IMR-90 (cell line): Measurements from ENCODE around the gene ZNF512. TPM values are rescaled to one million over a fixed set of nuclear protein-coding genes. Genes with fewer than 3 reads are reported as not detected.

Experiments used
- ATAC-seq: fragments of 200-7000 bp; cut with Tn5 transposase; 2 replicates; pipeline ENCODE4 v1.9.1; 2020; ENCODE audit warnings: low read depth, mild to moderate bottlenecking, moderate library complexity
- BruUV-seq: library from RNA; stranded (reverse); fragments of 400-500 nt; replicated peaks from 2 replicates; lab custom pipeline; 2021; lab: Mats Ljungman, UMichigan
- CTCF ChIA-PET: fragments of 300-600 bp; formaldehyde crosslinking; extraction: SDS; loops from one replicate; lab custom pipeline; 2021; ENCODE audit warnings: antibody characterized with exemption; lab: Yijun Ruan, JAX
- POLR2A ChIA-PET: fragments of 300-600 bp; sonication (Branson Sonifier 250); formaldehyde crosslinking; loops from one replicate; lab custom pipeline; 2022; ENCODE audit warnings: antibody characterized with exemption; ENCODE audit not compliant: unreplicated experiment; lab: Charles Lee
- DNase-seq: peaks from one replicate; pipeline ENCODE4 v3.0.0; 2013
- H2AFZ ChIP-seq: replicated peaks from 2 replicates; pipeline ENCODE3; 2013; ENCODE audit warnings: low read length, mild to moderate bottlenecking; ENCODE audit not compliant: poor library complexity
- H2AK5ac ChIP-seq: 2 replicates; pipeline ENCODE4 v1.6.1; 2013; ENCODE audit warnings: low read depth, low read length, inconsistent platforms
- H2AK9ac ChIP-seq: replicated peaks from 2 replicates; pipeline ENCODE3; 2013; ENCODE audit warnings: mild to moderate bottlenecking, low read depth, low read length, moderate library complexity; ENCODE audit not compliant: poor library complexity
- H2BK120ac ChIP-seq: 2 replicates; pipeline ENCODE4 v1.6.1; 2013; ENCODE audit warnings: low read depth, low read length, inconsistent platforms
- H2BK15ac ChIP-seq: 3 replicates; pipeline ENCODE4 v1.6.1; 2013; ENCODE audit warnings: low read depth, low read length, inconsistent platforms
- H2BK20ac ChIP-seq: 2 replicates; pipeline ENCODE4 v1.6.1; 2013; ENCODE audit warnings: low read depth, mild to moderate bottlenecking, inconsistent platforms, low read length, moderate library complexity
- H2BK5ac ChIP-seq: 2 replicates; pipeline ENCODE4 v1.6.1; 2013; ENCODE audit warnings: mild to moderate bottlenecking, low read depth, low read length, inconsistent platforms; ENCODE audit not compliant: poor library complexity, severe bottlenecking
- H3K14ac ChIP-seq: replicated peaks from 2 replicates; pipeline ENCODE4 v1.6.1; 2013; ENCODE audit warnings: low read depth, low read length, inconsistent platforms
- H3K18ac ChIP-seq: 2 replicates; pipeline ENCODE4 v1.6.1; 2013; ENCODE audit warnings: low read depth, low read length, control low read depth
- H3K23ac ChIP-seq: 2 replicates; pipeline ENCODE4 v1.6.1; 2013; ENCODE audit warnings: low read depth, low read length, inconsistent platforms
- H3K27ac ChIP-seq: 2 replicates; pipeline ENCODE4 v1.5.1; 2013; ENCODE audit warnings: mild to moderate bottlenecking, control low read depth, low read length; ENCODE audit not compliant: insufficient read depth
- H3K27me3 ChIP-seq: 2 replicates; pipeline ENCODE4 v1.6.1; 2013; ENCODE audit warnings: low read length; ENCODE audit not compliant: control insufficient read depth, insufficient read depth
- H3K36me3 ChIP-seq: 2 replicates; pipeline ENCODE4 v1.6.1; 2013; ENCODE audit warnings: low read length, mixed read lengths; ENCODE audit not compliant: control insufficient read depth, insufficient read depth
- H3K4ac ChIP-seq: 2 replicates; pipeline ENCODE4 v1.6.1; 2013; ENCODE audit warnings: low read depth, low read length, inconsistent platforms
- H3K4me1 ChIP-seq: 2 replicates; pipeline ENCODE4 v1.6.1; 2013; ENCODE audit warnings: low read length, mixed read lengths; ENCODE audit not compliant: control insufficient read depth, insufficient read depth
- H3K4me2 ChIP-seq: 2 replicates; pipeline ENCODE4 v1.6.1; 2013; ENCODE audit warnings: low read depth, mild to moderate bottlenecking, control low read depth, low read length, moderate library complexity
- H3K4me3 ChIP-seq: 2 replicates; pipeline ENCODE4 v1.5.1; 2013; ENCODE audit warnings: low read depth, mild to moderate bottlenecking, control low read depth, low read length, moderate library complexity; ENCODE audit not compliant: insufficient read depth
- H3K56ac ChIP-seq: 2 replicates; pipeline ENCODE4 v1.6.1; 2013; ENCODE audit warnings: low read length, inconsistent platforms; ENCODE audit not compliant: insufficient read depth; ENCODE audit errors: extremely low read depth
- H3K79me1 ChIP-seq, 2 experiments: 2 replicates each; pipeline ENCODE4 v1.6.1; 2013; ENCODE audit warnings: low read length in 2 of 2, inconsistent platforms in 1 of 2, low read depth in 1 of 2
- H3K9ac ChIP-seq: 2 replicates; pipeline ENCODE4 v1.6.1; 2013; ENCODE audit warnings: low read depth, low read length, control low read depth
- H3K9me1 ChIP-seq: 2 replicates; pipeline ENCODE4 v1.6.1; 2013; ENCODE audit warnings: low read length, inconsistent platforms; ENCODE audit not compliant: insufficient read depth
- H3K9me3 ChIP-seq: 2 replicates; pipeline ENCODE4 v1.6.1; 2013; ENCODE audit warnings: low read length; ENCODE audit not compliant: control insufficient read depth, insufficient read depth
- H4K20me1 ChIP-seq: 2 replicates; pipeline ENCODE4 v1.6.1; 2013; ENCODE audit warnings: low read length, inconsistent platforms; ENCODE audit not compliant: insufficient read depth
- H4K5ac ChIP-seq: 2 replicates; pipeline ENCODE4 v1.6.1; 2013; ENCODE audit warnings: mild to moderate bottlenecking, low read depth, low read length, control low read depth
- H4K8ac ChIP-seq, 2 experiments: 2 replicates each; pipeline ENCODE4 v1.6.1; 2013; ENCODE audit warnings: low read depth in 2 of 2, low read length in 2 of 2, control low read depth in 1 of 2, inconsistent platforms in 1 of 2
- H4K91ac ChIP-seq: 2 replicates; pipeline ENCODE4 v1.6.1; 2013; ENCODE audit warnings: low read depth, low read length, inconsistent platforms; ENCODE audit not compliant: insufficient read depth
- BHLHE40 ChIP-seq: fragments of 150-350 bp; IDR thresholded peaks from 2 replicates; pipeline ENCODE4 v1.6.1; 2016; ENCODE audit warnings: mild to moderate bottlenecking, low read depth, low read length
- CEBPB ChIP-seq: IDR thresholded peaks from 2 replicates; pipeline ENCODE4 v1.6.1; 2012; ENCODE audit warnings: low read depth, low read length, improper control_type of control experiment
- FOS ChIP-seq: fragments of 150-350 bp; IDR thresholded peaks from 2 replicates; pipeline ENCODE4 v1.6.1; 2016; ENCODE audit warnings: low read depth, low read length
- MAFK ChIP-seq: IDR thresholded peaks from 2 replicates; pipeline ENCODE4 v1.6.1; 2012; ENCODE audit warnings: low read depth, low read length, improper control_type of control experiment
- MAZ ChIP-seq: IDR thresholded peaks from 2 replicates; pipeline ENCODE4 v1.6.1; 2012; ENCODE audit warnings: low read depth, mild to moderate bottlenecking, low read length, improper control_type of control experiment, moderate library complexity, borderline replicate concordance
- RAD21 ChIP-seq: IDR thresholded peaks from 2 replicates; pipeline ENCODE4 v1.6.1; 2012; ENCODE audit warnings: low read length, improper control_type of control experiment
- RFX5 ChIP-seq: IDR thresholded peaks from 2 replicates; pipeline ENCODE4 v1.8.0; 2012; ENCODE audit warnings: low read depth, mild to moderate bottlenecking, low read length, moderate library complexity
- WGBS, 2 experiments: methylation state at CpG; one replicate each; pipeline versions ENCODE4 v1.1.5 to v1.1.7; 2013; ENCODE audit warnings: missing lambda C conversion rate in 2 of 2; ENCODE audit not compliant: insufficient read length in 1 of 2; ENCODE audit errors: extremely low coverage in 2 of 2; 5-methylcytosine and 5-hydroxymethylcytosine counted together
- dilution Hi-C: fragments of 300-500 bp; cut with HindIII; formaldehyde crosslinking; loops from one replicate; pipeline ENCODE4 v1.14.3; 2018; ENCODE audit warnings: low sequenced_read_pairs; ENCODE audit not compliant: unreplicated experiment
- in situ Hi-C: fragments of 300-500 bp; cut with MboI; formaldehyde crosslinking; loops from 3 replicates; pipeline ENCODE4 v1.14.3; 2019; ENCODE audit warnings: low sequenced_read_pairs, inconsistent platforms, mixed read lengths
- intact Hi-C: fragments of 100-400 bp; cut with micrococcal nuclease; formaldehyde crosslinking; loops from 2 replicates; pipeline ENCODE4 v1.10.0; 2022
- polyA plus RNA-seq, 3 experiments: library from polyadenylated mRNA; depleted of rRNA; stranded (reverse); fragments of >200 nt; gene quantifications; 2 replicates each; pipeline ENCODE4 v1.2.3, GENCODE V29; 2012; ENCODE audit warnings: low replicate concordance in 1 of 3
- total RNA-seq: library from RNA; depleted of rRNA; stranded (reverse); fragments of >200 nt; gene quantifications from 2 replicates; pipeline ENCODE4 v1.2.3, GENCODE V29; 2012
- TF ChIP-seq, protein P1 (sequence below): fragments of 150-350 bp; IDR thresholded peaks from 2 replicates; pipeline ENCODE4 v1.6.1; 2016; ENCODE audit warnings: low read depth, mild to moderate bottlenecking, low read length, moderate library complexity, borderline replicate concordance
- TF ChIP-seq, protein P2 (sequence below): conservative IDR thresholded peaks from 2 replicates; pipeline ENCODE4 v1.5.1; 2012; ENCODE audit warnings: mild to moderate bottlenecking, low read depth, low read length, improper control_type of control experiment
- TF ChIP-seq, protein P3 (sequence below): fragments of 150-350 bp; IDR thresholded peaks from 2 replicates; pipeline ENCODE4 v1.6.1; 2017; ENCODE audit warnings: mild to moderate bottlenecking, antibody characterized with exemption, low read length, low read depth

ZNF512 gene
- total and polyA plus RNA-seq, 2 of the 4 experiments (the other 2 are of a cell fraction), result 25.8 to 56.5 TPM

DNA sequence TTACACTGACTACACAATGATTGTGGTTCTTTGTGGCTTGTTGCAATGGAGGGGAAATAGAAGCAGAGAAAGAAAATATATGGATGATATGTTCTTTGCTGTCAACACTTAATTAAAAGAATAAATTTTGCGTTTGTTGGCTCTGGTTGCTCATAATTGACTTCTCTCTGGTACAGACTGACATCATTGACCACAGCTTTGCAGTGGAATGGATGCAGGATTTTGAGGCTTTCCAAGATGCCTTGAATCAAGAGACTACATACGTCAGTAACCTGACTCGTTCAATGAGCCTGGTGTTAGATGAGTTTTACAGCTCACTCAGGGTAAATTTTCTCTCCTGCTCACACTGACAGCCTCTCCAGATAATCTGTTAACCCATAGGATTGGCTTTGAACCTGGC is 55.9 kb downstream of the ZNF512 start:
- no peak overlapping the region for H3K14ac ChIP-seq
- BruUV-seq, result no TSS peak
- H4K20me1 ChIP-seq, result peaks cover 4% of the 10 kb centered on the region; the same call in 1 of the 2 replicates
- H3K36me3 ChIP-seq, result peaks cover 37% of the 10 kb centered on the region
- no peak overlapping the region for H3K4me2 ChIP-seq
- no peak overlapping the region for H3K9ac ChIP-seq
- dilution Hi-C loops (no loop called here), in situ Hi-C loops (no loop called here), intact Hi-C loops (no loop called here)
- no peak overlapping the region for H4K91ac ChIP-seq
- ATAC-seq (peak; percentile 51; the same call in 1 of the 2 replicates), DNase-seq (peak; percentile 90)
- H3K4ac ChIP-seq, result no peak overlapping the region
- H2AK5ac ChIP-seq, result no peak overlapping the region
- H3K9me1 ChIP-seq, result no peaks in the 10 kb centered on the region
- no peaks in the 10 kb centered on the region for H3K4me1 ChIP-seq
- H2BK5ac ChIP-seq, result peak overlapping the region; percentile 47
- H4K8ac ChIP-seq, result no peak overlapping the region
- no peaks in the 10 kb centered on the region for H3K9me3 ChIP-seq
- no peak overlapping the region for H2BK120ac ChIP-seq
- TF ChIP-seq RAD21, result no peak
- no peak for TF ChIP-seq FOS
- TF ChIP-seq CEBPB, result no peak
- TF ChIP-seq, protein P1, sequence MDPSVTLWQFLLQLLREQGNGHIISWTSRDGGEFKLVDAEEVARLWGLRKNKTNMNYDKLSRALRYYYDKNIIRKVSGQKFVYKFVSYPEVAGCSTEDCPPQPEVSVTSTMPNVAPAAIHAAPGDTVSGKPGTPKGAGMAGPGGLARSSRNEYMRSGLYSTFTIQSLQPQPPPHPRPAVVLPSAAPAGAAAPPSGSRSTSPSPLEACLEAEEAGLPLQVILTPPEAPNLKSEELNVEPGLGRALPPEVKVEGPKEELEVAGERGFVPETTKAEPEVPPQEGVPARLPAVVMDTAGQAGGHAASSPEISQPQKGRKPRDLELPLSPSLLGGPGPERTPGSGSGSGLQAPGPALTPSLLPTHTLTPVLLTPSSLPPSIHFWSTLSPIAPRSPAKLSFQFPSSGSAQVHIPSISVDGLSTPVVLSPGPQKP, result no peak
- TF ChIP-seq, protein P2, sequence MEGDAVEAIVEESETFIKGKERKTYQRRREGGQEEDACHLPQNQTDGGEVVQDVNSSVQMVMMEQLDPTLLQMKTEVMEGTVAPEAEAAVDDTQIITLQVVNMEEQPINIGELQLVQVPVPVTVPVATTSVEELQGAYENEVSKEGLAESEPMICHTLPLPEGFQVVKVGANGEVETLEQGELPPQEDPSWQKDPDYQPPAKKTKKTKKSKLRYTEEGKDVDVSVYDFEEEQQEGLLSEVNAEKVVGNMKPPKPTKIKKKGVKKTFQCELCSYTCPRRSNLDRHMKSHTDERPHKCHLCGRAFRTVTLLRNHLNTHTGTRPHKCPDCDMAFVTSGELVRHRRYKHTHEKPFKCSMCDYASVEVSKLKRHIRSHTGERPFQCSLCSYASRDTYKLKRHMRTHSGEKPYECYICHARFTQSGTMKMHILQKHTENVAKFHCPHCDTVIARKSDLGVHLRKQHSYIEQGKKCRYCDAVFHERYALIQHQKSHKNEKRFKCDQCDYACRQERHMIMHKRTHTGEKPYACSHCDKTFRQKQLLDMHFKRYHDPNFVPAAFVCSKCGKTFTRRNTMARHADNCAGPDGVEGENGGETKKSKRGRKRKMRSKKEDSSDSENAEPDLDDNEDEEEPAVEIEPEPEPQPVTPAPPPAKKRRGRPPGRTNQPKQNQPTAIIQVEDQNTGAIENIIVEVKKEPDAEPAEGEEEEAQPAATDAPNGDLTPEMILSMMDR, result no peak
- TF ChIP-seq BHLHE40, result no peak
- TF ChIP-seq MAZ, result no peak
- no peak for TF ChIP-seq MAFK
- no peak for TF ChIP-seq RFX5
- TF ChIP-seq, protein P3, sequence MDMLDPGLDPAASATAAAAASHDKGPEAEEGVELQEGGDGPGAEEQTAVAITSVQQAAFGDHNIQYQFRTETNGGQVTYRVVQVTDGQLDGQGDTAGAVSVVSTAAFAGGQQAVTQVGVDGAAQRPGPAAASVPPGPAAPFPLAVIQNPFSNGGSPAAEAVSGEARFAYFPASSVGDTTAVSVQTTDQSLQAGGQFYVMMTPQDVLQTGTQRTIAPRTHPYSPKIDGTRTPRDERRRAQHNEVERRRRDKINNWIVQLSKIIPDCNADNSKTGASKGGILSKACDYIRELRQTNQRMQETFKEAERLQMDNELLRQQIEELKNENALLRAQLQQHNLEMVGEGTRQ, result no peak
- no peaks in the 10 kb centered on the region for H3K27me3 ChIP-seq
- no peak overlapping the region for H3K27ac ChIP-seq
- no peak overlapping the region for H2AFZ ChIP-seq
- H4K5ac ChIP-seq, result no peak overlapping the region
- ChIA-PET CTCF (interaction anchor here (0.5 kb wide), 1 partner anchor 231 kb away, joined by 5 read pairs; no protein-coding TSS in a partner anchor), POLR2A (no interaction called here)
- no peak overlapping the region for H2BK15ac ChIP-seq
- no CpG with 5 or more reads among the region's 3 CpGs for WGBS, 2 experiments
- no peak overlapping the region for H3K4me3 ChIP-seq
- no peak overlapping the region for H3K56ac ChIP-seq
- H3K79me1 ChIP-seq, result peaks cover 9 to 19% of the 10 kb centered on the region in 2 experiments; a peak in 3 of 4 replicates
- H2AK9ac ChIP-seq, result no peak overlapping the region
- no peak overlapping the region for H2BK20ac ChIP-seq
- no peak overlapping the region for H3K23ac ChIP-seq
- H3K18ac ChIP-seq, result no peak overlapping the region
